KMS-11 (cell line): Measurements from ENCODE around the gene UNC13A.

ENCODE experiments used
- H2AFZ ChIP-seq: fragments of 200-600 bp; sonication (generic); 2 replicates; pipeline ENCODE4 v1.6.1; 2016; ENCODE audit warnings: antibody characterized with exemption, mixed run types, low read depth
- H3K27ac ChIP-seq: fragments of 200-600 bp; sonication (generic); 2 replicates; pipeline ENCODE4 v1.6.1; 2016; ENCODE audit warnings: mild to moderate bottlenecking, mixed run types
- H3K27me3 ChIP-seq: fragments of 200-600 bp; sonication (generic); 2 replicates; pipeline ENCODE4 v1.6.1; 2017; ENCODE audit warnings: mild to moderate bottlenecking, low read depth, mixed run types, moderate library complexity; ENCODE audit not compliant: insufficient read depth
- H3K36me3 ChIP-seq: fragments of 200-600 bp; sonication (generic); 2 replicates; pipeline ENCODE4 v1.6.1; 2017; ENCODE audit warnings: mild to moderate bottlenecking, mixed run types; ENCODE audit not compliant: insufficient read depth
- H3K4me1 ChIP-seq: fragments of 200-600 bp; sonication (generic); 2 replicates; pipeline ENCODE4 v1.6.1; 2016; ENCODE audit warnings: mild to moderate bottlenecking, low read depth, mixed run types; ENCODE audit not compliant: poor library complexity, severe bottlenecking
- H3K4me2 ChIP-seq: fragments of 200-600 bp; sonication (generic); 2 replicates; pipeline ENCODE4 v1.7.0; 2016; ENCODE audit warnings: mild to moderate bottlenecking, mixed run types
- H3K4me3 ChIP-seq: fragments of 200-600 bp; sonication (generic); IDR thresholded peaks from 2 replicates; pipeline ENCODE4 v1.6.1; 2017; ENCODE audit warnings: low read depth, low read length, mixed read lengths; ENCODE audit not compliant: insufficient read depth
- H3K79me2 ChIP-seq: fragments of 200-600 bp; sonication (generic); 2 replicates; pipeline ENCODE4 v1.6.1; 2016; ENCODE audit warnings: low read depth, mixed run types; ENCODE audit not compliant: insufficient read depth
- H3K9ac ChIP-seq: fragments of 200-600 bp; sonication (generic); 2 replicates; pipeline ENCODE4 v1.6.1; 2016; ENCODE audit warnings: mild to moderate bottlenecking, mixed run types
- H4K20me1 ChIP-seq: fragments of 200-600 bp; sonication (generic); 2 replicates; pipeline ENCODE4 v1.6.1; 2016; ENCODE audit warnings: mild to moderate bottlenecking, mixed run types; ENCODE audit not compliant: insufficient read depth
- CTCF ChIP-seq: fragments of 200-600 bp; sonication (generic); conservative IDR thresholded peaks from 2 replicates; pipeline ENCODE4 v1.6.1; 2017; ENCODE audit warnings: low read depth, mild to moderate bottlenecking, antibody characterized with exemption, low read length, moderate library complexity, mixed read lengths

Gene UNC13A

GRCh38 chr19:17656970-17657369 is 31.2 kb downstream of the UNC13A start:
- Histone ChIP-seq H3K36me3 (no peaks in the 10 kb centered on the region), H3K27ac (no peak overlapping the region), H3K79me2 (no peaks in the 10 kb centered on the region), H3K9ac (no peak overlapping the region), H2AFZ (no peak overlapping the region), H3K4me3 (no peak overlapping the region), H3K27me3 (peaks cover 64% of the 10 kb centered on the region), H3K4me2 (no peak overlapping the region), H3K4me1 (no peaks in the 10 kb centered on the region), H4K20me1 (no peaks in the 10 kb centered on the region)
- no peak for TF ChIP-seq CTCF

- Histone ChIP-seq H3K4me2 (no peak overlapping the region), H2AFZ (no peak overlapping the region), H3K4me3 (no peak overlapping the region), H4K20me1 (no peaks in the 10 kb centered on the region), H3K27me3 (peaks cover 62% of the 10 kb centered on the region), H3K4me1 (no peaks in the 10 kb centered on the region), H3K79me2 (no peaks in the 10 kb centered on the region), H3K9ac (no peak overlapping the region), H3K27ac (no peak overlapping the region), H3K36me3 (no peaks in the 10 kb centered on the region)
- TF ChIP-seq CTCF: no peak
Observed at GRCh38 chr19:17655751-17656472, 32.2 kb downstream of the UNC13A start.

GRCh38 chr19:17654993-17655392 is 33.2 kb downstream of the UNC13A start:
- Histone ChIP-seq H3K79me2 (no peaks in the 10 kb centered on the region), H3K9ac (no peak overlapping the region), H3K27me3 (peaks cover 56% of the 10 kb centered on the region), H3K4me1 (no peaks in the 10 kb centered on the region), H3K4me3 (no peak overlapping the region), H3K4me2 (no peak overlapping the region), H4K20me1 (no peaks in the 10 kb centered on the region), H3K36me3 (no peaks in the 10 kb centered on the region), H3K27ac (no peak overlapping the region), H2AFZ (no peak overlapping the region)
- no peak for TF ChIP-seq CTCF

GRCh38 chr19:17652627-17653026 is 35.5 kb downstream of the UNC13A start:
- H2AFZ ChIP-seq: no peak overlapping the region
- H3K4me1 ChIP-seq: no peaks in the 10 kb centered on the region
- H3K27me3 ChIP-seq: peaks cover 49% of the 10 kb centered on the region; the same call in 1 of the 2 replicates
- no peaks in the 10 kb centered on the region for H4K20me1 ChIP-seq
- no peak overlapping the region for H3K4me3 ChIP-seq
- no peaks in the 10 kb centered on the region for H3K36me3 ChIP-seq
- no peak overlapping the region for H3K9ac ChIP-seq
- H3K27ac ChIP-seq: no peak overlapping the region
- H3K79me2 ChIP-seq: no peaks in the 10 kb centered on the region
- TF ChIP-seq CTCF: no peak
- no peak overlapping the region for H3K4me2 ChIP-seq
